Aorta (tissue), 5 donors: Measurements from ENCODE around the gene SPAG8. TPM values are rescaled to one million over a fixed set of nuclear protein-coding genes. Genes with fewer than 3 reads are reported as not detected.

Experiments used
- ATAC-seq: fragments of 200-7000 bp; cut with Tn5 transposase; one replicate; pipeline ENCODE4 v1.9.1; 2022; ENCODE audit warnings: moderate library complexity; ENCODE audit not compliant: low FRiP score
- DNase-seq, 2 donors: peaks; one replicate each; pipeline ENCODE4 v3.0.0-alpha.2; 2020
- H3K27ac ChIP-seq, 2 donors: one replicate each; pipeline ENCODE4 v1.5.1; 2013; ENCODE audit warnings: low read length in 2 of 2, mild to moderate bottlenecking in 2 of 2, moderate library complexity in 2 of 2, control low read depth in 1 of 2, inconsistent platforms in 1 of 2, low read depth in 1 of 2
- H3K27me3 ChIP-seq, 2 donors: one replicate each; pipeline ENCODE4 v1.6.1; 2013; ENCODE audit warnings: control low read depth in 1 of 2, low read length in 1 of 2, mild to moderate bottlenecking in 1 of 2, moderate library complexity in 1 of 2; ENCODE audit not compliant: insufficient read depth in 2 of 2, control insufficient read depth in 1 of 2
- H3K36me3 ChIP-seq, 2 donors: one replicate each; pipeline ENCODE4 v1.6.1; 2013; ENCODE audit warnings: control low read depth in 1 of 2, low read length in 1 of 2, mild to moderate bottlenecking in 1 of 2; ENCODE audit not compliant: insufficient read depth in 2 of 2, control insufficient read depth in 1 of 2
- H3K4me1 ChIP-seq, 2 donors: one replicate each; pipeline ENCODE4 v1.6.1; 2013; ENCODE audit warnings: low read length in 2 of 2, control low read depth in 1 of 2, mild to moderate bottlenecking in 1 of 2, moderate library complexity in 1 of 2; ENCODE audit not compliant: insufficient read depth in 2 of 2, control insufficient read depth in 1 of 2
- H3K4me3 ChIP-seq, 2 donors: one replicate each; pipeline ENCODE4 v1.5.1; 2013; ENCODE audit warnings: low read length in 2 of 2, control low read depth in 1 of 2, mild to moderate bottlenecking in 1 of 2
- H3K9me3 ChIP-seq: one replicate; pipeline ENCODE4 v1.6.1; 2013; ENCODE audit warnings: mild to moderate bottlenecking, low read length; ENCODE audit not compliant: control insufficient read depth
- WGBS, 2 donors: extraction: QIAGEN DNeasy Blood & Tissue Kit; methylation state at CpG; one replicate each; pipeline ENCODE4 v1.1.7; 2013; 5-methylcytosine and 5-hydroxymethylcytosine counted together
- intact Hi-C, 2 donors: fragments of 100-400 bp; cut with DNase I; formaldehyde crosslinking; loops; one replicate each; pipeline versions ENCODE4 v1.14.2 to v1.15.0; 2022
- polyA plus RNA-seq, 2 donors: library from polyadenylated mRNA; stranded (reverse); fragments of 200-250 nt; gene quantifications; one replicate each; pipeline ENCODE4 v1.2.3, GENCODE V29; 2013
- total RNA-seq, 2 donors: library from RNA; stranded (reverse); fragmentation: NEBNext Ultra II Directional; extraction: Animal tissue kit (Norgen Biotek cat#: 25700); gene quantifications; one replicate each; pipeline ENCODE4 v1.2.1, GENCODE V29; 2021
- donor health status: healthy with polysubstance abuse.
- donor health status: Bipolar disorder and iron deficiency.
- donor health status: DM: no; HTN: no; CAD: no.
- donor health status: DM: no; HTN: no; CAD: no.
- donor health status: DM: yes; HTN: yes; CAD: no.

The SPAG8 gene
- total and polyA plus RNA-seq, 4 donors = 0.71 to 4.4 (median 3.0) TPM; not detected in 1

DNA sequence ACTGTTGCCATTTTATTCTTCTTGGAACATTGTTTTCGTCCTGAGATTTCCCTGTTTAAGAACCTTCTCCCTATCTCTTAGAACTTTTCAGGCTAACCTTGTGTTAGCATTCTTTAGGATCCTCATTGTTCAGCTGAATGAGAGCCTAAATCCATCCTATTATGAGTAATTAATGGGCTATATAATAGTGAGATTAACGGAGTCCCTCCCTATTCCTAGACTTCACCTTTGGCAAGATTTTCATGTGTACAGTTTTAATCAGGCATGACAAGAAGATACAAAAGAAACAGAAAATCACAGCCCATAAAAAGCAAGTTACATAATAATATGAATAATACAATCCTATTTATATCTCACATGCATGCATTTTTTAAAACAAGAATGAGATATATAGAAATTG lies 48.9 kb downstream of the SPAG8 start:
- no peak overlapping the region for H3K27ac ChIP-seq
- no peaks in the 10 kb centered on the region for H3K9me3 ChIP-seq
- intact Hi-C loops = no loop called here
- H3K4me1 ChIP-seq = no peaks in the 10 kb centered on the region
- WGBS, 2 donors = 91 to 92% methylated on average over 2 of the region's 2 CpGs
- ATAC-seq (no peak), DNase-seq (no peak)
- H3K36me3 ChIP-seq = no peaks in the 10 kb centered on the region
- H3K4me3 ChIP-seq = no peak overlapping the region
- no peaks in the 10 kb centered on the region for H3K27me3 ChIP-seq

DNA sequence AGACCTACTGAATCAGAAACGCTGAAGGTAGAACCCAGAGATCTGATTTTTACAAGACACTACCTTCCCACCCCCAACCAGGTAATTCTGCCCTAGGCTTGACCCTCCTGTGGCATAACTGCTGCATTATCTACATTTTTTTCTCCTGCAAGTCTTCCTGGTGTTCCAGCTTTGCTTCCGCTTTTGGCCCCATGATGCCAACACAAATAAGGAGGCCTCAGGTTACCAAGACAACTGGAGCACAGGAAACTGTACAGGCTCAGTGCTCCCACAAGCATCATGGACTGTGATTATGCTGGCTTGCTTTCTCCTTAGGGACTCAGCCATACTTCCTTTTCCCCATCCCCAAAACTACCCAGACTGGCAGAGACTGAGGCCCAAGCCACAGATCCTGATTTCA lies 51.4 kb downstream of the SPAG8 start:
- peak in 1 of 2 donors; percentile 68 for DNase-seq
- WGBS, 2 donors = 20 to 31% methylated on average over 2 of the region's 2 CpGs
- Histone ChIP-seq H3K4me1 (no peaks in the 10 kb centered on the region), H3K27me3 (no peaks in the 10 kb centered on the region), H3K4me3 (no peak overlapping the region), H3K36me3 (no peaks in the 10 kb centered on the region), H3K27ac (peak overlapping the region in 1 of 2 donors; percentile 40), H3K9me3 (no peaks in the 10 kb centered on the region)
- ATAC-seq = no peak
- intact Hi-C loops = no loop called here

DNA sequence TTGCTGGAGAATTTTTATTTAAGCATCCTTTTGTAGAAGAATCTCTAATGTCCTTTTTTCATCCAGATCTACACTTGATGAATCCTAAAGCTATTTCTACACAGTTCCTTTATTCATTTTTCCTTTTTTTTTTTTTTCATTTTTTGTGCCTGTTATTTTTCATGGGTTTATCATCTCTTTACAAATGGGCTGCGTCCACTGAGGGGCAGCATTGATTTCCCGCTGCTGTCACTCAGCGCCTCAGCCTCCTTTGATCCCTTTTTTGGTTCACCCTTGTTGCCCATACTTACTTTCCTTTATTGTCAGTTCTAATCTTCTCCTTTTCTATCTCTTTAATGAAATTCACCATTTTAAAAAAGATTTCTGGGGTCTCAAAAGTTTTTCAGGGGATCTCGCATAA lies 52.3 kb downstream of the SPAG8 start:
- WGBS, 2 donors = 97% methylated on average over 4 of the region's 4 CpGs
- Histone ChIP-seq H3K27ac (no peak overlapping the region), H3K9me3 (no peaks in the 10 kb centered on the region), H3K4me1 (no peaks in the 10 kb centered on the region), H3K4me3 (no peak overlapping the region), H3K36me3 (no peaks in the 10 kb centered on the region), H3K27me3 (no peaks in the 10 kb centered on the region)
- intact Hi-C loops = no loop called here
- no peak for DNase-seq
- ATAC-seq = no peak

Other genes starting within 250 kb of the SPAG8 start
- gene TESK1, start 207.0 kb downstream of the SPAG8 start, total RNA-seq = 10 to 100 TPM; 52.1 to 58.2 TPM
- gene TESK1, start 207.0 kb downstream of the SPAG8 start, polyA plus RNA-seq = 10 to 100 TPM; 23.8 to 81.0 TPM
- gene CD72, start 193.8 kb downstream of the SPAG8 start, total RNA-seq = 10 to 100 TPM in 1 of 2 donors, 1 to 10 TPM in 1; 3.7 to 11.5 TPM
- gene CD72, start 193.8 kb downstream of the SPAG8 start, polyA plus RNA-seq = 1 to 10 TPM; 1.6 to 3.4 TPM
- gene SIT1, start 161.3 kb downstream of the SPAG8 start, total RNA-seq = 1 to 10 TPM in 1 of 2 donors, under 1 TPM in 1; 0.65 to 1.3 TPM
- 1 to 10 TPM; 1.0 to 1.1 TPM for gene SIT1, start 161.3 kb downstream of the SPAG8 start, polyA plus RNA-seq
- over 10,000 TPM; 14,949 to 16,694 TPM for gene RMRP, start 154.2 kb downstream of the SPAG8 start, total RNA-seq
- not detected for gene RMRP, start 154.2 kb downstream of the SPAG8 start, polyA plus RNA-seq
- 10 to 100 TPM; 53.7 to 79.6 TPM for gene CCDC107, start 154.0 kb downstream of the SPAG8 start, total RNA-seq
- 100 to 1,000 TPM in 1 of 2 donors, 10 to 100 TPM in 1; 65.7 to 224 TPM for gene CCDC107, start 154.0 kb downstream of the SPAG8 start, polyA plus RNA-seq
- 1 to 10 TPM in 1 of 2 donors, under 1 TPM in 1; 0.75 to 1.7 TPM for gene ARHGEF39, start 147.1 kb downstream of the SPAG8 start, total RNA-seq
- gene ARHGEF39, start 147.1 kb downstream of the SPAG8 start, polyA plus RNA-seq = 1 to 10 TPM in 1 of 2 donors, under 1 TPM in 1; 0.25 to 1.8 TPM
- 1 to 10 TPM; 4.3 to 8.8 TPM for gene CA9, start 138.3 kb downstream of the SPAG8 start, total RNA-seq
- gene CA9, start 138.3 kb downstream of the SPAG8 start, polyA plus RNA-seq = under 1 TPM in 1 of 2 donors, not detected in 1; 0.79 TPM
- 1,000 to 10,000 TPM; 1,614 to 5,973 TPM for gene TPM2, start 122.3 kb downstream of the SPAG8 start, total RNA-seq
- 1,000 to 10,000 TPM; 7,224 to 9,377 TPM for gene TPM2, start 122.3 kb downstream of the SPAG8 start, polyA plus RNA-seq
- 1,000 to 10,000 TPM in 1 of 2 donors, 100 to 1,000 TPM in 1; 735 to 1,271 TPM for gene TLN1, start 80.1 kb downstream of the SPAG8 start, total RNA-seq
- 100 to 1,000 TPM; 160 to 382 TPM for gene TLN1, start 80.1 kb downstream of the SPAG8 start, polyA plus RNA-seq
- gene CREB3, start 79.6 kb downstream of the SPAG8 start, total RNA-seq = 10 to 100 TPM; 39.5 to 51.3 TPM
- gene CREB3, start 79.6 kb downstream of the SPAG8 start, polyA plus RNA-seq = 10 to 100 TPM; 46.2 to 62.0 TPM
- gene GBA2, start 63.0 kb downstream of the SPAG8 start, total RNA-seq = 10 to 100 TPM; 83.8 to 83.9 TPM
- 100 to 1,000 TPM in 1 of 2 donors, 10 to 100 TPM in 1; 18.5 to 122 TPM for gene GBA2, start 63.0 kb downstream of the SPAG8 start, polyA plus RNA-seq
- 10 to 100 TPM; 30.0 to 32.4 TPM for gene RGP1, start 63.0 kb downstream of the SPAG8 start, total RNA-seq
- 10 to 100 TPM; 11.0 to 13.0 TPM for gene RGP1, start 63.0 kb downstream of the SPAG8 start, polyA plus RNA-seq
- 1 to 10 TPM; 2.0 TPM for gene MSMP, start 58.0 kb downstream of the SPAG8 start, total RNA-seq
- not detected for gene MSMP, start 58.0 kb downstream of the SPAG8 start, polyA plus RNA-seq
- gene NPR2, start 20.7 kb downstream of the SPAG8 start, total RNA-seq = 10 to 100 TPM; 39.7 to 45.6 TPM
- 10 to 100 TPM; 13.3 to 85.0 TPM for gene NPR2, start 20.7 kb downstream of the SPAG8 start, polyA plus RNA-seq
- gene HINT2, start 2.8 kb upstream of the SPAG8 start, total RNA-seq = 10 to 100 TPM; 21.3 to 26.0 TPM
- gene HINT2, start 2.8 kb upstream of the SPAG8 start, polyA plus RNA-seq = 10 to 100 TPM; 34.8 to 61.5 TPM
- gene FAM221B, start 16.5 kb upstream of the SPAG8 start, total RNA-seq = not detected
- gene FAM221B, start 16.5 kb upstream of the SPAG8 start, polyA plus RNA-seq = under 1 TPM in 1 of 2 donors, not detected in 1; 0.13 TPM
- 10 to 100 TPM; 16.3 to 20.8 TPM for gene TMEM8B, start 17.0 kb upstream of the SPAG8 start, total RNA-seq
- 10 to 100 TPM in 1 of 2 donors, 1 to 10 TPM in 1; 6.8 to 31.2 TPM for gene TMEM8B, start 17.0 kb upstream of the SPAG8 start, polyA plus RNA-seq
- not detected for gene OR13J1, start 58.1 kb upstream of the SPAG8 start, total RNA-seq
- not detected for gene OR13J1, start 58.1 kb upstream of the SPAG8 start, polyA plus RNA-seq
- 10 to 100 TPM; 14.2 to 23.1 TPM for gene HRCT1, start 93.9 kb upstream of the SPAG8 start, total RNA-seq
- 10 to 100 TPM; 17.4 to 25.7 TPM for gene HRCT1, start 93.9 kb upstream of the SPAG8 start, polyA plus RNA-seq
- 1 to 10 TPM; 4.0 to 4.5 TPM for gene SPAAR, start 97.2 kb upstream of the SPAG8 start, total RNA-seq
- gene SPAAR, start 97.2 kb upstream of the SPAG8 start, polyA plus RNA-seq = under 1 TPM in 1 of 2 donors, not detected in 1; 0.82 TPM
- gene OR2S2, start 145.9 kb upstream of the SPAG8 start, total RNA-seq = not detected
- not detected for gene OR2S2, start 145.9 kb upstream of the SPAG8 start, polyA plus RNA-seq
- gene RECK, start 224.7 kb upstream of the SPAG8 start, total RNA-seq = 10 to 100 TPM; 28.9 to 34.1 TPM
- 10 to 100 TPM in 1 of 2 donors, 1 to 10 TPM in 1; 6.0 to 19.9 TPM for gene RECK, start 224.7 kb upstream of the SPAG8 start, polyA plus RNA-seq